Activated naive CD4-positive, alpha-beta T cell treated with Interleukin-2 at 50 U/mL for 16 hours (primary cell): ENCODE measurements around the gene CPNE4.

ENCODE experiments used
- DNase-seq: peaks from one replicate; pipeline ENCODE4 v3.0.0-alpha.2; 2020

Gene CPNE4

DNA sequence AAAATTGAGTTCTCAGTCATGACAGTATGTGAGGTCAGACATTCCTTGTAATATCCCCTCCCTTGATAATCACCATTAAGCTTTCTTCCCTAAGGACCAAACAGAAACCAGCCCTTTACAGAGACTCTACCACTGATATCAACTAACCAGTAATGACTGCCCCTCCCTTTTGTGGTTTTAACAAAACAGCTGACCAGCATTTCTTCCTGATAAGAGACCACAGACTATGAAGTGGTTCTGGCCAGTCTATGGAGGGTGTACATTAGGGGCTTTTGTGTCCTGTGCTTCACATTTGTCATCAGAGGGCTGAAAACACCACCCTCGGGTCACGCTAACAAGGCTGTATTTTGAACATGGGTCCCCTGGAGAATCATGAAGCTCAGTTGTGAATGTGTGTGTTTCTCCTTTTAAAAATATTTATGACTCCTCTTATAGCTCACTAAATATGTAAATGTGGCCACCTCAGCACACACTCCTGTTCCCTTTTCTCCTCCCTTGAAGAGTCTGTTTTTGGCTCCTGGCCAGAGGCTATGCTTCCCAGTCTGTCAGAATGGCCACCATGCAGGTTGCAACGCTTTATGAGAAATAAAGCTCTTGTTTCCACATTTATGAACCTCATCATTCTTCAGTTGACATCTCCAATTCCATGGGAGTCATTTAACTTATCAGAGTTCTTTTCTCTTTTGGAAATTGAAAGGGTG, 239.3 kb downstream of the CPNE4 start:
- DNase-seq, result no peak

GRCh38 chr3:131794766-131795388, 239.9 kb downstream of the CPNE4 start:
- no peak for DNase-seq

- DNase-seq, result no peak
Measured at GRCh38 chr3:131793870-131794269, 240.9 kb downstream of the CPNE4 start.

GRCh38 chr3:131789188-131789587, 245.6 kb downstream of the CPNE4 start:
- DNase-seq, result no peak

GRCh38 chr3:131786386-131786785, 248.4 kb downstream of the CPNE4 start:
- DNase-seq, result no peak

DNA sequence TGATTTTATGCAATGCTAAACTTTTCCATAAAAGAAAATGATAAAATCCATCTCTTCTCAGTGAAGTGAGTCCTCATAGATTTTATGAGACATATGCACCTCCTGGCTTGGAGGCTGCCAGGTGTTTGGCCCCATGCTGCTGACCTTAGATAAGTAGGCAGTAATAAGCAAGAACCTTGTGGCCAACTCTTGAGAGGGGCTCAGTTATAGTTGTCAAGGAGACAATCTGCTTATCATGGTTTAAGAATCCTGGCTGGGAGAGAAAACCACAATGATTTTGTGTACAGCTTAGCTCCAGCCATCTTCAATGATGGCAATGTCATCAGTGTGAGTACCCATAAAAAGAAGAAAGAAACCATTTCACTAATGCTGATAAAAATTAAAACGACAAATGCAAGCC, 252.1 kb downstream of the CPNE4 start:
- no peak for DNase-seq

DNA sequence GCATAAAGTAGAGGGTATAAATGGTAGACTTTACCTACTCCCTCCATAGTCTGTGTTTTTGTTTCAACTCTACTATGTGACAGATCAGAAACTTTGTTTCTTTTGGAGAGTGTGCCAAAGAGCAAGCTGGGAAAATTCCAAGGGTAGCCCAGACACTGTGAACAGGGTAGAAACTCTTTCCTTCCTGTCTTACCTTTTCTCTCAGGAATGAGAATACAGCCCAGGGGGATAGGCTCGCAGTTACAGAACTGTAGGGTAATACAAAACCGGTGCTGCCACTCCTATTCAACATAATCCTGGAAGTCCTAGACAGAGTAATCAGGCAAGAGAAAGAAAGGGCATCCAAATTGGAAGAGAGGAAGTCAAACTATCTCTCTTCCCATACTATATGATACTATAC, 256.3 kb downstream of the CPNE4 start:
- no peak for DNase-seq

- no peak for DNase-seq
Measured at GRCh38 chr3:131775650-131776049, 259.2 kb downstream of the CPNE4 start.

- no peak for DNase-seq
Measured at GRCh38 chr3:131772269-131773026, 262.4 kb downstream of the CPNE4 start.

DNA sequence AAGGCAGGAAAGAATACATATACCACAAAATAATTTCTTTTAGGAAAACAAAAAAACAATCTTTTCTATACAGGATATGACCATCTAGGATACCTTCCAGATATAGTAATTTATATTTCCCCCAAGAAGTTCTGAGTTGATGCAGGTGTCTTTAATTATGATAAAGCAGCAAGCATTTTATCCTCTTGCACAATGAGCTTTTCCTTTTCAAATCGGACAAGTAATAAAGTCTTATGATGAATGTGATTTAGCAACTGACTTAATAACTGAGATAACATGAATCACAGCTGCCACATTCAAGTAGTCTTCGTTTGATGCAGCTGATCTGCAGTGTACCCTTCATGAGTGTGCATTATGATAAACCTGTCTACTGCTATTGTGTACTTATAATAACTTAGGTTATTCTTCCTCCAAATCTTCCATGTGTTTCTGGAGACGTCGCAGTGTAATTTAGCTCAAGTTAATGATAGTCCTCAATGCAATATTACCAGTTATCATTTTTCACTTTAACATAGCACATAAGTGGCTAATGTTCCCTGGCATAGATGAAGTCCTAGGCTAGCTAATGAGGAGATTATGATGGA, 271.7 kb downstream of the CPNE4 start:
- no peak for DNase-seq

- DNase-seq, result no peak
Measured at GRCh38 chr3:131756405-131756804, 278.4 kb downstream of the CPNE4 start.

- no peak for DNase-seq
Measured at GRCh38 chr3:131755380-131755779, 279.4 kb downstream of the CPNE4 start.

DNA sequence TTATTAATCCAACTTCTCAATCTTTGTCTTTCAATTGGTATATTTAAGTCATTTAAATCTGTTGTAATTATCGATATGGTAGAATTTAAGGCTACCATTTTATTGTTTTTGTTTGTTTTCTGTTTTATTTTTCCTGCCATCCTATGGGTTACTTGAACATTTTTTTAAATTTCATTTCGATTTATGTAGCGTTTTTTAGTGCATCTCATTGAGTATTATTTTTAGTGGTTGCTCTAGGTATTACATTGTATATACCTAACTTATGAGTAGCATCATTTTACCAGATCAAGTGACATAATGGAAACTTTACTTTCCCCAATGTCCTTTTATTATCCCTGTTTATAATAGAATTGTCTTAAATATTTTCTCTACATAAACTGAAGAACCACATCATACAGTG, 284.6 kb downstream of the CPNE4 start:
- DNase-seq, result no peak

DNA sequence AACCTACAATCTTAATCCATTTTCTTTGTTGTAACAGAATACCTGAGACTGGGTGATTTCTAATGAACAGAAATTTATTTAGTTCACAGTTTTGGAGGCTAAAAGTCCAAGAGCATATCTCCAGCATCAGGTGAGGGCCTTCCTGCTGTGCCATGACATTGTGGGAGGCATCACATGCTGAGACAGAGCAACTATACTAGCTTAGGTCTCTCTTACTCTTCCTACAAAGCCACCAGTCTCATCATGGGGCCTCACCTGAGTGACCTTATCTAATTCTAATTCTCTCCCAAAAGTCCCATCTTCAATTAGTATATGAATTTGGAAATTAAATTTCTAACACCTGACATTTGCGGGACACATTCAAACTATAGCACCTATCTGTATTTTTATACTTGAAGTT, 285.0 kb downstream of the CPNE4 start:
- no peak for DNase-seq

DNA sequence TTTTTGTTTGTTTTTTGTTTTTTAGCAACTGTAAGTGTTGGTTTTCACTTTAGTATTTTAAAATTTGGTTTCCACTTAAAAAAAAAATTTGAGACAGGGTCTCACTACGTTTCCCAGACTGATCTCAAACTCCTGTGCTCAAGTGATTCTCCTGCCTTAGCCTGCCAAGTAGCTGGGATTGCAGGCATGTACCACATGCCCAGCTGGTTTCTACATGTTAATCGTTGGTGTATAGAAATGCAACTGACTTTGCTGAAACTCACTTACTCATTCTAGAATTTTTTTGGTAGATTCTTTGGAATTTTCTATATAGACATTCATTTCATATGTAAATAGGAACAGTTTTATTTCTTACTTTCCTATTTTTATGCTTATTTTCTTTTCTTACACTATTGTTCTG, 287.3 kb downstream of the CPNE4 start:
- DNase-seq, result no peak

- no peak for DNase-seq
Measured at GRCh38 chr3:131744765-131745164, 290.0 kb downstream of the CPNE4 start.

DNA sequence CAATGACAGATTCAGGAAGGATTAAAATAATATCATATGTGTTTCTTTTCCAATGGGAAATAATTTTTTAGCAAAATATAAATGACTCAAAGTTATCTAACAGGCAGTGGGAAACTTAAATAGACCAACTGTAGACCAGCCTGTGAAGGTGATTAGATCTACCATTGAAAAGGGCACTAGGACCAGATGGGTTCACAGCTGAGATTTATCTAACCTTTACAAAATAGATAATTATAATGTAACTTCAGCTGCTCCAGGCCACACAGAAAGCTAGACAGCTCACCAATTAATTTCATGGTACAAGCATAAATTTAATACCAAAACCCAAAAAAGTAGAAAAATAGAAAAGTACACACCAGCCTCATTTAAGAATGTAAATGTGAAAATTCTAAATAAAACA, 291.7 kb downstream of the CPNE4 start:
- no peak for DNase-seq

GRCh38 chr3:131739211-131739610, 295.6 kb downstream of the CPNE4 start:
- DNase-seq, result no peak

DNA sequence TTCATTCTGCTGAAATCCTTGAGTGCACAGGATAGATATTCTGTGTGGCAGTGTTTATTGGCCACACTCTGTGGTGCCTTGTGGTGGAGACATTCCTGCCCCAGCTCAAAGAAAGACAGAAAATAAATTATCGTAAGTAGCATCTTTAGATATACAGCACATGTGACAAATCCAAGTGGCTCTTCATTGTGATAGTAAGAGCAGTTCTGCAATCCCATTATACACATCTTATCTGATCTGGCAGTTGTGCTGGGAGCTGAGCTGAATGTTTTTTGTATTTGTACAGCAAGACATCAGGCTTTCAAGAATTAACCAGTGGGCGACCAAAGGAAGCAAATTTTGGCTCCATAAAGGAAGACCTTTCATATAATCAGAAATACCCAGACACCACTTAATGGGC, 296.7 kb downstream of the CPNE4 start:
- no peak for DNase-seq

DNA sequence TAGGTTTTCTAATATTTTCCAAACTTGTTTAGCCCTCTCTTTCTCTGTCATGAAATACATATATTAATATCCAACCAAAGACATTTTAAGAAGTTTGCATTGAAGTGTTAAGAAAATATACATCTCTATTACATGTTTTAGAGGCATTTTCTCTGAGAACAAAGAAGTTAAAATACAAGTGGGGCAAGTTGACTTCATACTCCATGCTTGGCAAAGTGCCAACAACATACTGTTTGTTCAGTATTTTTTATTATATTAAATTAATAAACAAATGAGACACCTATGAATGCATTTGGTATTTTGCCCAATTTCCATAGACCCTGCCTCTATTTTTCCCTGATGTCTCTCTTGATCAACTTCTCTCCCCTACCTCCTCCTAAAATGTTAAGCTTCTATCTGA, 299.3 kb downstream of the CPNE4 start:
- DNase-seq, result no peak

DNA sequence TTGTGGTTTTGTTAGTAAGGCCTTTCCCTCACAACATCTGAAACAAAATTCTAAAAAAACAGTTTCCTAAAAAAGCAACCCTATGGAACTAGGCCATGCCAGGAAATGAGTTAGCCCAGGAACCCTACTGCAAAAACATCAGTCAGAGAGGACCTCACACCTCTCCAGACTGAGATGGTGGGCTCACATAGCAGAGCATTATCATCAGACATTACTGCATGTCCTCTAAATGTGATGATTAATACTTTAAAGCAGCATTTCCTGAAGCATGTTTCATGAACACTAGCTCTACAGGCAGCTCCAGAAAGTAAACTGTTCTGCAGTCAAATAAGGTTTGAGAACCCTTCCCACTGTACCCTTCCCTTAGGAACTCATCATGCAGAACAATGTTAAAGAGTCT, 299.7 kb downstream of the CPNE4 start:
- DNase-seq, result no peak

DNA sequence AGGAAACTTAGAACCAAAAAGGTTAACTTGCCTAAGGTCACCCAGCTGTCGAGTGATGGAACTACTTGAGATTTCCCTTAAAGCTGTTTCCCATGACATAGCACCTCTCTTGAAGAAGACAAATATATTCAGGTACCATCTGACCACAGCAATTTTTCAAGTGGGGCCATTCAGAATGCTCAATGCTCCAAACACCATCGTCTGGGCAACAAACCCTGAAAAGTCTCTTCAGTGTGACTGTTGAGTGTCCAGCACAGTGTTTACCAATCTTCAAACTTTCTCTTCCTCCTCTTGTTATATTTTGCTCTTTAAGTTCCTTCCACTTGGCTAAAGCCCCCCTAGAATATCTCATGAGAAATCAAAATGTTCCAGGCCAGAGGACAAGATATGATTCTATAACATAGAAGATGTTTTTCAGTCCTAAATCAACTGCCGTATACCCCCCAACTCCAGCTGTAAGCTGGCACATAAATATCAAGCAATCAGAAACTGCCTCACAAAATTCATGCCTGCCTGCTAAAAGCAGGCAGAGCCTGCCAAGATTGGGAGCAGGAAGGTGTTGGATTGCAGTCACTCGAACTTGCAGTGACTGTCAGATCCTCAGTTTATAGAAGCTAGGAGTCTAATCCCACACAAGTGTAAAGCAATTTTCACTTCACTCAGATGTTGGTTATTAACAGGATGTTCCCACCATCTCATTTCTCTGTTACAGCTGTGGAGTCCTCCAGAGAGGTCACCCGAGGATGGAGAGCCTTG, 301.6 kb downstream of the CPNE4 start:
- DNase-seq, result no peak

DNA sequence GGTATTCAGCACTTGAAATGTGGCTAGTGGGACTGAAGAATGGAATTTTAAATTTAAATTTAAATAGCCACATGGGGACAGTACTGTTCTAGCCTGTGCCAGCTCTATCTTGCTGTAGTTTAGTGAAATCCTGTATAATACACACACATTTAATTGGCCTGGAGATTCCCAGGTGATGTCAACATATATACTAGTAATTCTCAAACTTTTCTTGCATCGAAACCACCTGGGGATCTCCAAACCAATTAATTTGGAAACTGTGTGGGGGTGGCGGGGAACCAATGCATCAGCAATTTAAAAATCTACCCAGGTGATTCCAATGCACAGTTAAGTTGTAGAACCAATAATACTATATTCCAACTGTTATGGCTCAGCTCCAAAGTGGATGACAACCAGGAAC, 303.1 kb downstream of the CPNE4 start:
- peak; percentile 12 for DNase-seq
